Breast epithelium (tissue), 3 donors: Measurements from ENCODE around the gene RPS19BP1.

Experiments used
- POLR2A ChIP-seq: fragments of 450-650 bp; IDR thresholded peaks from one replicate; pipeline ENCODE4 v1.6.1; 2016; ENCODE audit warnings: antibody characterized with exemption, mild to moderate bottlenecking, moderate library complexity
- TF ChIP-seq, protein P1 (sequence below), 3 donors: fragments of 450-650 bp; IDR thresholded peaks; one replicate each; pipeline ENCODE4 v1.5.1; 2016 to 2017; ENCODE audit warnings: antibody characterized with exemption in 3 of 3, mild to moderate bottlenecking in 3 of 3, moderate library complexity in 3 of 3

DNA sequence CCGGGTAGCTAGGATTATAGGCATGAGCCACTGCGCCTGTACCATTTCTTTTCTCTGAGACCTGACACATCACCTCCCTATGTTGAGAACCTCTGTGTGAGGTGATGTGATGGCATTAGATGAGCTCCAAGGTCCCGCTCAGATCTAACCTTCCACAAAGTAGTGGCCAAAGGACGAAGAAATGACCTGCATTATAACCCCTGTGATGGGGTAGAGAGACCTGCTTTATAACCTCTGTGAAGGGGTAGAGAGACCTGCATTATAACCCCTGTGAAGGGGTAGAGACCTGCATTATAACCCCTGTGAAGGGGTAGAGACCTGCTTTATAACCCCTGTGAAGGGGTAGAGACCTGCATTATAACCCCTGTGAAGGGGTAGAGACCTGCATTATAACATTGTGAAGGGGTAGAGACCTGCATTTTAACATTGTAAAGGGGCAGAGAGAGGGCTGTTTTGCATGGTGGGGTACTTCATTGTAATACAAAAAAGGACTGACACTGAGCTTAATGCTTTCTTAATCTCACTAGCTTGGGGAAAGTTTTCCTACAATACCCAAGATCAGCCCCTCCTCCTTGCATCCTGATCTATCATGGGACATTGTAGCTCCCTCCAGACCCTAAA, 21.9 kb downstream of the RPS19BP1 start:
- TF ChIP-seq, protein P1, sequence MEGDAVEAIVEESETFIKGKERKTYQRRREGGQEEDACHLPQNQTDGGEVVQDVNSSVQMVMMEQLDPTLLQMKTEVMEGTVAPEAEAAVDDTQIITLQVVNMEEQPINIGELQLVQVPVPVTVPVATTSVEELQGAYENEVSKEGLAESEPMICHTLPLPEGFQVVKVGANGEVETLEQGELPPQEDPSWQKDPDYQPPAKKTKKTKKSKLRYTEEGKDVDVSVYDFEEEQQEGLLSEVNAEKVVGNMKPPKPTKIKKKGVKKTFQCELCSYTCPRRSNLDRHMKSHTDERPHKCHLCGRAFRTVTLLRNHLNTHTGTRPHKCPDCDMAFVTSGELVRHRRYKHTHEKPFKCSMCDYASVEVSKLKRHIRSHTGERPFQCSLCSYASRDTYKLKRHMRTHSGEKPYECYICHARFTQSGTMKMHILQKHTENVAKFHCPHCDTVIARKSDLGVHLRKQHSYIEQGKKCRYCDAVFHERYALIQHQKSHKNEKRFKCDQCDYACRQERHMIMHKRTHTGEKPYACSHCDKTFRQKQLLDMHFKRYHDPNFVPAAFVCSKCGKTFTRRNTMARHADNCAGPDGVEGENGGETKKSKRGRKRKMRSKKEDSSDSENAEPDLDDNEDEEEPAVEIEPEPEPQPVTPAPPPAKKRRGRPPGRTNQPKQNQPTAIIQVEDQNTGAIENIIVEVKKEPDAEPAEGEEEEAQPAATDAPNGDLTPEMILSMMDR (IDR thresholded peaks at IDR 0.05): no peak
- TF ChIP-seq POLR2A: no peak
